DOHH2 (cell line): Measurements from ENCODE around the gene FCGR1A.
"Not testable (repeated sequence)": the region's sequence is repeated elsewhere in the genome, so short reads cannot be mapped to it uniquely, and the experiment has no call there.

Source experiments
- EZH2phosphoT487 ChIP-seq: fragments of 200-600 bp; sonication (generic); IDR thresholded peaks from 2 replicates; pipeline ENCODE4 v1.6.1; 2017; ENCODE audit warnings: borderline replicate concordance, mild to moderate bottlenecking, antibody characterized with exemption, low read length, moderate library complexity, mixed read lengths
- TF ChIP-seq, protein P1 (sequence below): fragments of 200-600 bp; sonication (generic); IDR thresholded peaks from one replicate; pipeline ENCODE4 v1.5.1; 2014; ENCODE audit warnings: antibody characterized with exemption, mild to moderate bottlenecking, low read depth, low read length; ENCODE audit not compliant: poor library complexity, severe bottlenecking

DNA sequence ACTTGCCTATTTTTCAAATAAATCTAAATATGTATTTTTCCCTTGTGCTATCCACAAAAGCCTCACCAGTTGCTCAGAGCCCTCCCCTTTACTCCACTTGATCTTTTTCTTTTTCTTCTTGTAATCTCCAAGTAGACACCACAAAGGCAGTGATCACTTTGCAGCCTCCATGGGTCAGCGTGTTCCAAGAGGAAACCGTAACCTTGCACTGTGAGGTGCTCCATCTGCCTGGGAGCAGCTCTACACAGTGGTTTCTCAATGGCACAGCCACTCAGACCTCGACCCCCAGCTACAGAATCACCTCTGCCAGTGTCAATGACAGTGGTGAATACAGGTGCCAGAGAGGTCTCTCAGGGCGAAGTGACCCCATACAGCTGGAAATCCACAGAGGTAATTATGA is 1.4 kb downstream of the FCGR1A start:
- TF ChIP-seq, protein P1, sequence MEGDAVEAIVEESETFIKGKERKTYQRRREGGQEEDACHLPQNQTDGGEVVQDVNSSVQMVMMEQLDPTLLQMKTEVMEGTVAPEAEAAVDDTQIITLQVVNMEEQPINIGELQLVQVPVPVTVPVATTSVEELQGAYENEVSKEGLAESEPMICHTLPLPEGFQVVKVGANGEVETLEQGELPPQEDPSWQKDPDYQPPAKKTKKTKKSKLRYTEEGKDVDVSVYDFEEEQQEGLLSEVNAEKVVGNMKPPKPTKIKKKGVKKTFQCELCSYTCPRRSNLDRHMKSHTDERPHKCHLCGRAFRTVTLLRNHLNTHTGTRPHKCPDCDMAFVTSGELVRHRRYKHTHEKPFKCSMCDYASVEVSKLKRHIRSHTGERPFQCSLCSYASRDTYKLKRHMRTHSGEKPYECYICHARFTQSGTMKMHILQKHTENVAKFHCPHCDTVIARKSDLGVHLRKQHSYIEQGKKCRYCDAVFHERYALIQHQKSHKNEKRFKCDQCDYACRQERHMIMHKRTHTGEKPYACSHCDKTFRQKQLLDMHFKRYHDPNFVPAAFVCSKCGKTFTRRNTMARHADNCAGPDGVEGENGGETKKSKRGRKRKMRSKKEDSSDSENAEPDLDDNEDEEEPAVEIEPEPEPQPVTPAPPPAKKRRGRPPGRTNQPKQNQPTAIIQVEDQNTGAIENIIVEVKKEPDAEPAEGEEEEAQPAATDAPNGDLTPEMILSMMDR = not testable (repeated sequence)
- not testable (repeated sequence) for TF ChIP-seq EZH2phosphoT487
